ENCODE data around the gene LEF1.

DNA sequence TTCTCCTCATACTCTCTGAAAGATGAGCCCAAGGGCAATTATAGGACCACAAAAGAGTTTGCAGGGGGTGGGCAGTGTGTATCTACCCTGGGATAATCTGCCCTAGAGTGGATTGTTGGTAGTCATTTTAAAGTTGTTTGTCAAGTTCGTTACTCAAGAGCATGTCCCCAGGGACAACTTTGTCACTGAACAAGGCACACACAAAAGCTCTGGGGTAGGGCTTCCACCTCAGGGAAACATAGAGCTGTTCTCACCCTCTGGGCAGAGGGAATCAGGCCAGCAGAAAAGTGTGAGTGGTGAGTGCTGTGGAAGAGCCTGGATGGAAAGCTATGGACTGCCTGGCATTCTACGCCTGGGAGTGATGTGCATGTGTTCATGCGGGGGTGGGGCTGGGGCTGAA, 23.3 kb upstream of the LEF1 start:
- TF ChIP-seq, protein P1, sequence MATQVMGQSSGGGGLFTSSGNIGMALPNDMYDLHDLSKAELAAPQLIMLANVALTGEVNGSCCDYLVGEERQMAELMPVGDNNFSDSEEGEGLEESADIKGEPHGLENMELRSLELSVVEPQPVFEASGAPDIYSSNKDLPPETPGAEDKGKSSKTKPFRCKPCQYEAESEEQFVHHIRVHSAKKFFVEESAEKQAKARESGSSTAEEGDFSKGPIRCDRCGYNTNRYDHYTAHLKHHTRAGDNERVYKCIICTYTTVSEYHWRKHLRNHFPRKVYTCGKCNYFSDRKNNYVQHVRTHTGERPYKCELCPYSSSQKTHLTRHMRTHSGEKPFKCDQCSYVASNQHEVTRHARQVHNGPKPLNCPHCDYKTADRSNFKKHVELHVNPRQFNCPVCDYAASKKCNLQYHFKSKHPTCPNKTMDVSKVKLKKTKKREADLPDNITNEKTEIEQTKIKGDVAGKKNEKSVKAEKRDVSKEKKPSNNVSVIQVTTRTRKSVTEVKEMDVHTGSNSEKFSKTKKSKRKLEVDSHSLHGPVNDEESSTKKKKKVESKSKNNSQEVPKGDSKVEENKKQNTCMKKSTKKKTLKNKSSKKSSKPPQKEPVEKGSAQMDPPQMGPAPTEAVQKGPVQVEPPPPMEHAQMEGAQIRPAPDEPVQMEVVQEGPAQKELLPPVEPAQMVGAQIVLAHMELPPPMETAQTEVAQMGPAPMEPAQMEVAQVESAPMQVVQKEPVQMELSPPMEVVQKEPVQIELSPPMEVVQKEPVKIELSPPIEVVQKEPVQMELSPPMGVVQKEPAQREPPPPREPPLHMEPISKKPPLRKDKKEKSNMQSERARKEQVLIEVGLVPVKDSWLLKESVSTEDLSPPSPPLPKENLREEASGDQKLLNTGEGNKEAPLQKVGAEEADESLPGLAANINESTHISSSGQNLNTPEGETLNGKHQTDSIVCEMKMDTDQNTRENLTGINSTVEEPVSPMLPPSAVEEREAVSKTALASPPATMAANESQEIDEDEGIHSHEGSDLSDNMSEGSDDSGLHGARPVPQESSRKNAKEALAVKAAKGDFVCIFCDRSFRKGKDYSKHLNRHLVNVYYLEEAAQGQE (IDR thresholded peaks at IDR 0.05; ENCODE audit: unreplicated experiment), result no peak
- no peak for TF ChIP-seq EZH2 (IDR thresholded peaks at IDR 0.05; ENCODE audit: low read depth, unreplicated experiment)
- TF ChIP-seq, protein P2, sequence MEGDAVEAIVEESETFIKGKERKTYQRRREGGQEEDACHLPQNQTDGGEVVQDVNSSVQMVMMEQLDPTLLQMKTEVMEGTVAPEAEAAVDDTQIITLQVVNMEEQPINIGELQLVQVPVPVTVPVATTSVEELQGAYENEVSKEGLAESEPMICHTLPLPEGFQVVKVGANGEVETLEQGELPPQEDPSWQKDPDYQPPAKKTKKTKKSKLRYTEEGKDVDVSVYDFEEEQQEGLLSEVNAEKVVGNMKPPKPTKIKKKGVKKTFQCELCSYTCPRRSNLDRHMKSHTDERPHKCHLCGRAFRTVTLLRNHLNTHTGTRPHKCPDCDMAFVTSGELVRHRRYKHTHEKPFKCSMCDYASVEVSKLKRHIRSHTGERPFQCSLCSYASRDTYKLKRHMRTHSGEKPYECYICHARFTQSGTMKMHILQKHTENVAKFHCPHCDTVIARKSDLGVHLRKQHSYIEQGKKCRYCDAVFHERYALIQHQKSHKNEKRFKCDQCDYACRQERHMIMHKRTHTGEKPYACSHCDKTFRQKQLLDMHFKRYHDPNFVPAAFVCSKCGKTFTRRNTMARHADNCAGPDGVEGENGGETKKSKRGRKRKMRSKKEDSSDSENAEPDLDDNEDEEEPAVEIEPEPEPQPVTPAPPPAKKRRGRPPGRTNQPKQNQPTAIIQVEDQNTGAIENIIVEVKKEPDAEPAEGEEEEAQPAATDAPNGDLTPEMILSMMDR (conservative IDR thresholded peaks at IDR 0.05; ENCODE audit: low read depth in 2 of 2), result no peak

All from GM23338 (cell line).